H1 (cell line): ENCODE measurements around the gene LYPD4. TPM values are rescaled to one million over a fixed set of nuclear protein-coding genes. Genes with fewer than 3 reads are reported as not detected.
A peak's percentile ranks its signal among the peaks of the same experiment; 100 is the strongest.

Source experiments
- CTCF ChIA-PET: fragments of 300-600 bp; sonication (Branson Sonifier 250); formaldehyde crosslinking; loops from one replicate; lab custom pipeline; 2021; ENCODE audit not compliant: partially characterized antibody; lab: Charles Lee
- POLR2A ChIA-PET: fragments of 300-600 bp; sonication (Branson Sonifier 250); formaldehyde crosslinking; loops from one replicate; lab custom pipeline; 2021; ENCODE audit warnings: inconsistent platforms; ENCODE audit not compliant: partially characterized antibody; lab: Charles Lee
- DNase-seq, 2 experiments: peaks; one replicate each; pipeline versions ENCODE4 v3.0.0 to v3.0.0-alpha.2; 2010 to 2022; ENCODE audit warnings: low spot score in 2 of 2, low read depth in 1 of 2, mixed read lengths in 1 of 2
- FAIRE-seq: peaks from 2 replicates; lab custom pipeline; 2011; peaks lifted over from hg19 to GRCh38; lab: Jason Lieb, UNC
- H2AFZ ChIP-seq: 2 replicates; pipeline ENCODE4 v1.8.1; 2012; ENCODE audit warnings: low read length, inconsistent platforms
- H2AK5ac ChIP-seq: 2 replicates; pipeline ENCODE4 v1.6.1; 2013; ENCODE audit warnings: low read depth, low read length
- H2BK120ac ChIP-seq: replicated peaks from 2 replicates; pipeline ENCODE3; 2013; ENCODE audit warnings: low read depth, low read length, inconsistent platforms
- H2BK12ac ChIP-seq: 2 replicates; pipeline ENCODE4 v1.6.1; 2013; ENCODE audit warnings: low read depth, low read length
- H2BK15ac ChIP-seq: 2 replicates; pipeline ENCODE4 v1.6.1; 2013; ENCODE audit warnings: low read length
- H2BK20ac ChIP-seq: 2 replicates; pipeline ENCODE4 v1.6.1; 2013; ENCODE audit warnings: low read length
- H2BK5ac ChIP-seq: 2 replicates; pipeline ENCODE4 v1.6.1; 2013; ENCODE audit warnings: low read depth, low read length
- H3K14ac ChIP-seq: 2 replicates; pipeline ENCODE4 v1.6.1; 2013; ENCODE audit warnings: inconsistent platforms; ENCODE audit not compliant: insufficient read length
- H3K18ac ChIP-seq: 2 replicates; pipeline ENCODE4 v1.6.1; 2013; ENCODE audit warnings: low read length; ENCODE audit errors: extremely low read depth
- H3K23ac ChIP-seq: 2 replicates; pipeline ENCODE4 v1.6.1; 2013; ENCODE audit warnings: inconsistent platforms; ENCODE audit not compliant: insufficient read length
- H3K23me2 ChIP-seq: 2 replicates; pipeline ENCODE4 v1.6.1; 2013; ENCODE audit warnings: low read depth, low read length
- H3K27ac ChIP-seq: 2 replicates; pipeline ENCODE4 v1.6.1; 2011; ENCODE audit warnings: low read depth, low read length, inconsistent platforms
- H3K27me3 ChIP-seq, 4 experiments: replicated peaks in 1 of 4; 1 replicate in 1 of 4; 2 replicates in 3 of 4; pipeline versions ENCODE4 v1.6.1 to v1.8.1; 2011 to 2013; ENCODE audit warnings: low read length in 3 of 4, mild to moderate bottlenecking in 3 of 4, inconsistent platforms in 2 of 4, mixed read lengths in 2 of 4, moderate library complexity in 1 of 4; ENCODE audit not compliant: control insufficient read depth in 3 of 4, insufficient read depth in 3 of 4; ENCODE audit errors: extremely low read depth in 1 of 4
- H3K36me3 ChIP-seq, 4 experiments: 2 replicates each; pipeline versions ENCODE4 v1.6.1 to v1.8.1; 2011 to 2013; ENCODE audit warnings: mild to moderate bottlenecking in 4 of 4, low read length in 3 of 4, moderate library complexity in 2 of 4, control low read depth in 1 of 4, inconsistent platforms in 1 of 4; ENCODE audit not compliant: insufficient read depth in 4 of 4, control insufficient read depth in 2 of 4
- H3K4ac ChIP-seq: replicated peaks from 2 replicates; pipeline ENCODE3; 2013; ENCODE audit warnings: low read length, low read depth, mixed read lengths, inconsistent platforms; ENCODE audit not compliant: insufficient read length
- H3K4me1 ChIP-seq, 4 experiments: replicated peaks in 1 of 4; 1 replicate in 1 of 4; 2 replicates in 3 of 4; pipeline versions ENCODE4 v1.6.1 to v1.8.1; 2011 to 2013; ENCODE audit warnings: low read length in 3 of 4, inconsistent platforms in 2 of 4, mixed read lengths in 1 of 4; ENCODE audit not compliant: insufficient read depth in 4 of 4, control insufficient read depth in 3 of 4
- H3K4me2 ChIP-seq, 2 experiments: 2 replicates each; pipeline versions ENCODE4 v1.6.1 to v1.8.1; 2011 to 2013; ENCODE audit warnings: low read depth in 2 of 2, low read length in 2 of 2, control low read depth in 1 of 2, inconsistent platforms in 1 of 2, mild to moderate bottlenecking in 1 of 2; ENCODE audit not compliant: insufficient read depth in 1 of 2
- H3K4me3 ChIP-seq, 4 experiments: fragments of 200-600, 300-600 bp in 1 of 4; sonication (generic), shearing (Covaris generic), sonication (Bioruptor Twin) in 1 of 4; 2 replicates each; pipeline versions ENCODE4 v1.5.1 to v1.8.1; 2011 to 2016; ENCODE audit warnings: low read length in 4 of 4, low read depth in 3 of 4, control low read depth in 2 of 4, inconsistent platforms in 2 of 4, mild to moderate bottlenecking in 2 of 4, mixed read lengths in 1 of 4, moderate library complexity in 1 of 4; ENCODE audit not compliant: insufficient read depth in 2 of 4; ENCODE audit errors: extremely low read depth in 1 of 4
- H3K56ac ChIP-seq: replicated peaks from 2 replicates; pipeline ENCODE3; 2013; ENCODE audit warnings: low read depth, mild to moderate bottlenecking, mixed read lengths, low read length, inconsistent platforms; ENCODE audit not compliant: insufficient read length
- H3K79me1 ChIP-seq: 2 replicates; pipeline ENCODE4 v1.6.1; 2013; ENCODE audit warnings: low read depth, low read length, control low read depth
- H3K79me2 ChIP-seq, 2 experiments: 2 replicates each; pipeline versions ENCODE4 v1.6.1 to v1.8.1; 2012 to 2013; ENCODE audit warnings: low read length in 2 of 2, mild to moderate bottlenecking in 2 of 2, inconsistent platforms in 1 of 2; ENCODE audit not compliant: insufficient read depth in 2 of 2, control insufficient read depth in 1 of 2
- H3K9ac ChIP-seq, 4 experiments: replicated peaks in 1 of 4; 1 replicate in 1 of 4; 2 replicates in 3 of 4; pipeline versions ENCODE4 v1.6.1 to v1.8.1; 2011 to 2013; ENCODE audit warnings: low read depth in 3 of 4, low read length in 3 of 4, control low read depth in 2 of 4, mild to moderate bottlenecking in 2 of 4, moderate library complexity in 2 of 4, inconsistent platforms in 1 of 4; ENCODE audit errors: extremely low read depth in 1 of 4
- H3K9me3 ChIP-seq, 2 experiments: 2 replicates each; pipeline versions ENCODE4 v1.6.1 to v1.8.1; 2012 to 2013; ENCODE audit warnings: mild to moderate bottlenecking in 2 of 2, moderate library complexity in 2 of 2, control low read depth in 1 of 2, inconsistent platforms in 1 of 2, low read depth in 1 of 2, low read length in 1 of 2, mixed read lengths in 1 of 2; ENCODE audit not compliant: insufficient read depth in 2 of 2
- H4K20me1 ChIP-seq, 2 experiments: replicated peaks in 1 of 2; 2 replicates each; pipeline versions ENCODE3 to v1.8.1; 2011 to 2013; ENCODE audit warnings: inconsistent platforms in 2 of 2, low read length in 2 of 2, mild to moderate bottlenecking in 1 of 2; ENCODE audit not compliant: insufficient read depth in 2 of 2, control insufficient read depth in 1 of 2
- H4K5ac ChIP-seq: 2 replicates; pipeline ENCODE4 v1.6.1; 2013; ENCODE audit warnings: low read length, low read depth, mixed read lengths, inconsistent platforms; ENCODE audit not compliant: insufficient read length
- H4K8ac ChIP-seq: 2 replicates; pipeline ENCODE4 v1.8.0; 2013; ENCODE audit warnings: mild to moderate bottlenecking, moderate library complexity, low read length, inconsistent platforms; ENCODE audit not compliant: insufficient read depth; ENCODE audit errors: extremely low read depth
- H4K91ac ChIP-seq: replicated peaks from 2 replicates; pipeline ENCODE3; 2013; ENCODE audit warnings: low read length, mixed read lengths, inconsistent platforms; ENCODE audit not compliant: insufficient read length
- POLR2A ChIP-seq, 2 experiments: IDR thresholded peaks; 1 replicate in 1 of 2; 2 replicates in 1 of 2; pipeline ENCODE4 v1.6.1; 2011; ENCODE audit warnings: low read depth in 2 of 2, low read length in 2 of 2, mild to moderate bottlenecking in 2 of 2; ENCODE audit errors: control extremely low read depth in 1 of 2
- POLR2AphosphoS5 ChIP-seq: IDR thresholded peaks from 2 replicates; pipeline ENCODE4 v1.6.1; 2011; ENCODE audit warnings: low read depth, low read length
- WGBS, 2 experiments: shearing (Covaris generic) in 1 of 2; methylation state at CpG; one replicate each; pipeline versions ENCODE4 v1.1.6 to v1.1.7; 2013 to 2015; ENCODE audit warnings: low lambda C conversion rate in 2 of 2, mixed read lengths in 2 of 2, inconsistent platforms in 1 of 2, low coverage in 1 of 2, missing lambda C conversion rate in 1 of 2; ENCODE audit not compliant: insufficient replicate concordance in 2 of 2, insufficient coverage in 1 of 2, insufficient read length in 1 of 2; ENCODE audit errors: extremely low coverage in 1 of 2, missing lambda C conversion rate in 1 of 2; 5-methylcytosine and 5-hydroxymethylcytosine counted together
- polyA plus RNA-seq, 7 experiments: library from polyadenylated mRNA; depleted of rRNA in 3 of 7; stranded (reverse) in 5 of 7; unstranded in 2 of 7; fragments of >200 nt in 5 of 7; fragments of 200-250 nt in 2 of 7; gene quantifications; 1 replicate in 5 of 7; 2 replicates in 1 of 7; 4 replicates in 1 of 7; pipeline versions ENCODE4 v1.2.1 to v1.2.3, GENCODE V29; 2011 to 2013; ENCODE audit warnings: missing spikeins in 2 of 7, mixed read lengths in 2 of 7
- total RNA-seq: library from RNA; stranded (reverse); fragmentation: NEBNext Ultra II Directional; extraction: Animal tissue kit (Norgen Biotek cat#: 25700); gene quantifications from 2 replicates; pipeline ENCODE4 v1.2.1, GENCODE V29; 2021
- TF ChIP-seq, protein P1 (sequence below): IDR thresholded peaks from 2 replicates; pipeline ENCODE4 v1.6.1; 2012; ENCODE audit warnings: inconsistent platforms

LYPD4 gene
- total and polyA plus RNA-seq, 2 of the 8 experiments (the other 6 are each of a cell fraction or from before 2014, with no cell fraction given), result 0.06 TPM; not detected in 1

DNA sequence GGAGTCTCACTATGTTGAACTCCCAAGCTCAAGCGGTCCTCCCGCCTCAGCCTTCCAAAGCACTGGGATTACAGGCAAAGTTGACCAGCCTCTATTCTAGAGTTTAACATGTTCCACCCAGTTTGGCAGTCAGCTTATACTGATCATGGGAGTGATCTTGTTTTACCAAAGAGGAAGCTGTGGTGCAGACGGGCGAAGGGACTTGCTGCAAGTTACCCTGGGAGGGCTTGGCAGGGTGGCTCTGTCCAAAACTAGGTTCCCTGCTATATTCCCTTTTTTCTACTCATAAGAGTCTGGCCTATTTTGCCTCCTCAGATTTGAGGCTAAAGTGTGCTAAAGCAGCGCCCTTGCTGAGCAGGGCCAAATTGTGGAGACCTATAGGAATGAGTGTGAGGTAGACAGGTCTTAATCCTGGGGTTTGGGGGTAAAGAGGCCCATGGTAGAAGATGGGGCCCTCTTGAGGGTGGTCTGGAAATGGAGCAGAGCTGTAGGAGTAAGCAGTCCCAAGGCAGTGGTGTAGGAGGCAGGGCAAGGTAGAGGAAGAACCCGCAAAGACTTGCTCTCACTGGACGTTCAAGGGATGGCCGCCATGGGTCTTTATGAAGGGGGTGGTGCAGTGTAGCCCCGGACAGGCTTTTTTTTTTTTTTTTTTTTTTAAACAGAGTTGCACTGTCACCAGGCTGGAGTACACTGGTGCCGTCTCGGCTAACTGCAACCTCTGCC is 18.9 kb upstream of the LYPD4 start:
- no peaks in the 10 kb centered on the region for H3K9me3 ChIP-seq
- H2BK15ac ChIP-seq, result no peak overlapping the region
- H3K27ac ChIP-seq, result no peak overlapping the region
- peaks cover 32 to 34% of the 10 kb centered on the region in 2 experiments for H4K20me1 ChIP-seq
- no peak overlapping the region for H3K4ac ChIP-seq
- H3K4me2 ChIP-seq, result peak overlapping the region; percentile 20 to 92; a peak in 2 of 4 replicates
- no peak overlapping the region for H3K56ac ChIP-seq
- ChIA-PET POLR2A (interaction anchor here (0.9 to 13.9 kb wide), 25 partner anchors 9 to 1662 kb away, joined by 3 to 298 read pairs (median 4); partner anchors contain the start of genes ARHGEF1, CD79A, ERFL and RABAC1), CTCF (interaction anchor here (0.5 to 2.5 kb wide), 7 partner anchors 8 to 432 kb away, joined by 3 to 13 read pairs (median 3); no protein-coding TSS in a partner anchor)
- peaks cover 6% of the 10 kb centered on the region for H3K23me2 ChIP-seq
- peaks cover 55 to 73% (median 66%) of the 10 kb centered on the region in 4 experiments for H3K36me3 ChIP-seq
- peaks cover 3 to 27% (median 14%) of the 10 kb centered on the region in 4 experiments for H3K4me1 ChIP-seq
- H3K4me3 ChIP-seq, result 0 out of 8 replicates have a peak overlapping the region, but pooled peaks of 1 of the 4 experiments have one; percentile 5
- H3K23ac ChIP-seq, result no peak overlapping the region
- no peak overlapping the region; a peak in 1 of 7 replicates for H3K9ac ChIP-seq
- H4K5ac ChIP-seq, result no peak overlapping the region
- no peak overlapping the region for H2AFZ ChIP-seq
- peaks cover 22 to 76% of the 10 kb centered on the region in 2 experiments for H3K79me2 ChIP-seq
- H2BK5ac ChIP-seq, result no peak overlapping the region
- TF ChIP-seq POLR2A (IDR thresholded peaks at IDR 0.05; ENCODE audit: control extremely low read depth in 1 of 2, low read depth in 2 of 2, low read length in 2 of 2), result peak in 1 of 2 experiments; percentile 47; a peak in 2 of 3 replicates
- peak; percentile 49; the same call in 1 of the 2 replicates for TF ChIP-seq POLR2AphosphoS5
- TF ChIP-seq, protein P1, sequence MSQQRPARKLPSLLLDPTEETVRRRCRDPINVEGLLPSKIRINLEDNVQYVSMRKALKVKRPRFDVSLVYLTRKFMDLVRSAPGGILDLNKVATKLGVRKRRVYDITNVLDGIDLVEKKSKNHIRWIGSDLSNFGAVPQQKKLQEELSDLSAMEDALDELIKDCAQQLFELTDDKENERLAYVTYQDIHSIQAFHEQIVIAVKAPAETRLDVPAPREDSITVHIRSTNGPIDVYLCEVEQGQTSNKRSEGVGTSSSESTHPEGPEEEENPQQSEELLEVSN, result no peak
- 93% methylated on average over 11 of the region's 11 CpGs; no CpG with 5 or more reads in 1 of the 2 experiments for WGBS, 2 experiments
- no peak overlapping the region for H2BK20ac ChIP-seq
- no peak overlapping the region for H2BK120ac ChIP-seq
- H2BK12ac ChIP-seq, result no peak overlapping the region
- H4K8ac ChIP-seq, result no peak overlapping the region
- DNase-seq, result no peak
- no peak overlapping the region for H4K91ac ChIP-seq
- FAIRE-seq, result no peak
- H3K79me1 ChIP-seq, result peaks cover 27% of the 10 kb centered on the region
- H3K14ac ChIP-seq, result no peak overlapping the region
- no peak overlapping the region for H3K18ac ChIP-seq
- H2AK5ac ChIP-seq, result no peak overlapping the region
- H3K27me3 ChIP-seq, result no peaks in the 10 kb centered on the region
